ENCODE results near the gene MPHOSPH9.

- no peak for TF ChIP-seq CTCF (optimal IDR thresholded peaks at IDR 0.05 in 1 of 3, IDR thresholded peaks at IDR 0.05 in 1 of 3, conservative IDR thresholded peaks at IDR 0.05 in 1 of 3; ENCODE audit: extremely low read depth in 1 of 3, insufficient read depth in 2 of 3, low read length in 3 of 3)
- no peak for TF ChIP-seq EZH2 (IDR thresholded peaks at IDR 0.05; ENCODE audit: low read length)
Observed at GRCh38 chr12:123253641-123254459, 20.9 kb upstream of the MPHOSPH9 start.
